IMR-90 (cell line): ENCODE data around the gene ZNF827. TPM values are rescaled to one million over a fixed set of nuclear protein-coding genes. Genes with fewer than 3 reads are reported as not detected.

ENCODE experiments used
- ATAC-seq: fragments of 200-7000 bp; cut with Tn5 transposase; 2 replicates; pipeline ENCODE4 v1.9.1; 2020; ENCODE audit warnings: low read depth, mild to moderate bottlenecking, moderate library complexity
- BruUV-seq: library from RNA; stranded (reverse); fragments of 400-500 nt; replicated peaks from 2 replicates; lab custom pipeline; 2021; lab: Mats Ljungman, UMichigan
- CTCF ChIA-PET: fragments of 300-600 bp; formaldehyde crosslinking; extraction: SDS; loops from one replicate; lab custom pipeline; 2021; ENCODE audit warnings: antibody characterized with exemption; lab: Yijun Ruan, JAX
- POLR2A ChIA-PET: fragments of 300-600 bp; sonication (Branson Sonifier 250); formaldehyde crosslinking; loops from one replicate; lab custom pipeline; 2022; ENCODE audit warnings: antibody characterized with exemption; ENCODE audit not compliant: unreplicated experiment; lab: Charles Lee
- DNase-seq: peaks from one replicate; pipeline ENCODE4 v3.0.0; 2013
- H2AFZ ChIP-seq: replicated peaks from 2 replicates; pipeline ENCODE3; 2013; ENCODE audit warnings: low read length, mild to moderate bottlenecking; ENCODE audit not compliant: poor library complexity
- H2AK5ac ChIP-seq: 2 replicates; pipeline ENCODE4 v1.6.1; 2013; ENCODE audit warnings: low read depth, low read length, inconsistent platforms
- H2AK9ac ChIP-seq: replicated peaks from 2 replicates; pipeline ENCODE3; 2013; ENCODE audit warnings: mild to moderate bottlenecking, low read depth, low read length, moderate library complexity; ENCODE audit not compliant: poor library complexity
- H2BK120ac ChIP-seq: 2 replicates; pipeline ENCODE4 v1.6.1; 2013; ENCODE audit warnings: low read depth, low read length, inconsistent platforms
- H2BK15ac ChIP-seq: 3 replicates; pipeline ENCODE4 v1.6.1; 2013; ENCODE audit warnings: low read depth, low read length, inconsistent platforms
- H2BK20ac ChIP-seq: 2 replicates; pipeline ENCODE4 v1.6.1; 2013; ENCODE audit warnings: low read depth, mild to moderate bottlenecking, inconsistent platforms, low read length, moderate library complexity
- H2BK5ac ChIP-seq: 2 replicates; pipeline ENCODE4 v1.6.1; 2013; ENCODE audit warnings: mild to moderate bottlenecking, low read depth, low read length, inconsistent platforms; ENCODE audit not compliant: poor library complexity, severe bottlenecking
- H3K14ac ChIP-seq: replicated peaks from 2 replicates; pipeline ENCODE4 v1.6.1; 2013; ENCODE audit warnings: low read depth, low read length, inconsistent platforms
- H3K18ac ChIP-seq: 2 replicates; pipeline ENCODE4 v1.6.1; 2013; ENCODE audit warnings: low read depth, low read length, control low read depth
- H3K23ac ChIP-seq: 2 replicates; pipeline ENCODE4 v1.6.1; 2013; ENCODE audit warnings: low read depth, low read length, inconsistent platforms
- H3K27ac ChIP-seq: 2 replicates; pipeline ENCODE4 v1.5.1; 2013; ENCODE audit warnings: mild to moderate bottlenecking, control low read depth, low read length; ENCODE audit not compliant: insufficient read depth
- H3K27me3 ChIP-seq: 2 replicates; pipeline ENCODE4 v1.6.1; 2013; ENCODE audit warnings: low read length; ENCODE audit not compliant: control insufficient read depth, insufficient read depth
- H3K36me3 ChIP-seq: 2 replicates; pipeline ENCODE4 v1.6.1; 2013; ENCODE audit warnings: low read length, mixed read lengths; ENCODE audit not compliant: control insufficient read depth, insufficient read depth
- H3K4ac ChIP-seq: 2 replicates; pipeline ENCODE4 v1.6.1; 2013; ENCODE audit warnings: low read depth, low read length, inconsistent platforms
- H3K4me1 ChIP-seq: 2 replicates; pipeline ENCODE4 v1.6.1; 2013; ENCODE audit warnings: low read length, mixed read lengths; ENCODE audit not compliant: control insufficient read depth, insufficient read depth
- H3K4me2 ChIP-seq: 2 replicates; pipeline ENCODE4 v1.6.1; 2013; ENCODE audit warnings: low read depth, mild to moderate bottlenecking, control low read depth, low read length, moderate library complexity
- H3K4me3 ChIP-seq: 2 replicates; pipeline ENCODE4 v1.5.1; 2013; ENCODE audit warnings: low read depth, mild to moderate bottlenecking, control low read depth, low read length, moderate library complexity; ENCODE audit not compliant: insufficient read depth
- H3K56ac ChIP-seq: 2 replicates; pipeline ENCODE4 v1.6.1; 2013; ENCODE audit warnings: low read length, inconsistent platforms; ENCODE audit not compliant: insufficient read depth; ENCODE audit errors: extremely low read depth
- H3K79me1 ChIP-seq, 2 experiments: 2 replicates each; pipeline ENCODE4 v1.6.1; 2013; ENCODE audit warnings: low read length in 2 of 2, inconsistent platforms in 1 of 2, low read depth in 1 of 2
- H3K9ac ChIP-seq: 2 replicates; pipeline ENCODE4 v1.6.1; 2013; ENCODE audit warnings: low read depth, low read length, control low read depth
- H3K9me1 ChIP-seq: 2 replicates; pipeline ENCODE4 v1.6.1; 2013; ENCODE audit warnings: low read length, inconsistent platforms; ENCODE audit not compliant: insufficient read depth
- H3K9me3 ChIP-seq: 2 replicates; pipeline ENCODE4 v1.6.1; 2013; ENCODE audit warnings: low read length; ENCODE audit not compliant: control insufficient read depth, insufficient read depth
- H4K20me1 ChIP-seq: 2 replicates; pipeline ENCODE4 v1.6.1; 2013; ENCODE audit warnings: low read length, inconsistent platforms; ENCODE audit not compliant: insufficient read depth
- H4K5ac ChIP-seq: 2 replicates; pipeline ENCODE4 v1.6.1; 2013; ENCODE audit warnings: mild to moderate bottlenecking, low read depth, low read length, control low read depth
- H4K8ac ChIP-seq, 2 experiments: 2 replicates each; pipeline ENCODE4 v1.6.1; 2013; ENCODE audit warnings: low read depth in 2 of 2, low read length in 2 of 2, control low read depth in 1 of 2, inconsistent platforms in 1 of 2
- H4K91ac ChIP-seq: 2 replicates; pipeline ENCODE4 v1.6.1; 2013; ENCODE audit warnings: low read depth, low read length, inconsistent platforms; ENCODE audit not compliant: insufficient read depth
- BHLHE40 ChIP-seq: fragments of 150-350 bp; IDR thresholded peaks from 2 replicates; pipeline ENCODE4 v1.6.1; 2016; ENCODE audit warnings: mild to moderate bottlenecking, low read depth, low read length
- CEBPB ChIP-seq: IDR thresholded peaks from 2 replicates; pipeline ENCODE4 v1.6.1; 2012; ENCODE audit warnings: low read depth, low read length, improper control_type of control experiment
- CHD1 ChIP-seq: IDR thresholded peaks from 2 replicates; pipeline ENCODE4 v1.6.1; 2012; ENCODE audit warnings: low read depth, low read length, improper control_type of control experiment
- CTCF ChIP-seq: conservative IDR thresholded peaks from 2 replicates; pipeline ENCODE4 v1.5.1; 2012; ENCODE audit warnings: mild to moderate bottlenecking, low read depth, low read length, improper control_type of control experiment
- MAZ ChIP-seq: IDR thresholded peaks from 2 replicates; pipeline ENCODE4 v1.6.1; 2012; ENCODE audit warnings: low read depth, mild to moderate bottlenecking, low read length, improper control_type of control experiment, moderate library complexity, borderline replicate concordance
- MXI1 ChIP-seq: IDR thresholded peaks from 2 replicates; pipeline ENCODE4 v1.6.1; 2012; ENCODE audit warnings: low read depth, mild to moderate bottlenecking, low read length, moderate library complexity, borderline replicate concordance
- NFE2L2 ChIP-seq: fragments of 150-350 bp; IDR thresholded peaks from 2 replicates; pipeline ENCODE4 v1.6.1; 2016; ENCODE audit warnings: low read depth, mild to moderate bottlenecking, low read length
- POLR2A ChIP-seq: IDR thresholded peaks from 2 replicates; pipeline ENCODE4 v1.6.1; 2012; ENCODE audit warnings: mild to moderate bottlenecking, low read depth, low read length
- RAD21 ChIP-seq: IDR thresholded peaks from 2 replicates; pipeline ENCODE4 v1.6.1; 2012; ENCODE audit warnings: low read length, improper control_type of control experiment
- RCOR1 ChIP-seq: IDR thresholded peaks from 2 replicates; pipeline ENCODE4 v1.6.1; 2012; ENCODE audit warnings: mild to moderate bottlenecking, low read length, improper control_type of control experiment; ENCODE audit not compliant: insufficient replicate concordance
- SMC3 ChIP-seq: fragments of 150-350 bp; IDR thresholded peaks from 2 replicates; pipeline ENCODE4 v1.6.1; 2016; ENCODE audit warnings: low read depth, mild to moderate bottlenecking, antibody characterized with exemption, low read length, moderate library complexity
- WGBS, 2 experiments: methylation state at CpG; one replicate each; pipeline versions ENCODE4 v1.1.5 to v1.1.7; 2013; ENCODE audit warnings: missing lambda C conversion rate in 2 of 2; ENCODE audit not compliant: insufficient read length in 1 of 2; ENCODE audit errors: extremely low coverage in 2 of 2; 5-methylcytosine and 5-hydroxymethylcytosine counted together
- dilution Hi-C: fragments of 300-500 bp; cut with HindIII; formaldehyde crosslinking; loops from one replicate; pipeline ENCODE4 v1.14.3; 2018; ENCODE audit warnings: low sequenced_read_pairs; ENCODE audit not compliant: unreplicated experiment
- in situ Hi-C: fragments of 300-500 bp; cut with MboI; formaldehyde crosslinking; loops from 3 replicates; pipeline ENCODE4 v1.14.3; 2019; ENCODE audit warnings: low sequenced_read_pairs, inconsistent platforms, mixed read lengths
- intact Hi-C: fragments of 100-400 bp; cut with micrococcal nuclease; formaldehyde crosslinking; loops from 2 replicates; pipeline ENCODE4 v1.10.0; 2022
- polyA plus RNA-seq, 3 experiments: library from polyadenylated mRNA; depleted of rRNA; stranded (reverse); fragments of >200 nt; gene quantifications; 2 replicates each; pipeline ENCODE4 v1.2.3, GENCODE V29; 2012; ENCODE audit warnings: low replicate concordance in 1 of 3
- total RNA-seq: library from RNA; depleted of rRNA; stranded (reverse); fragments of >200 nt; gene quantifications from 2 replicates; pipeline ENCODE4 v1.2.3, GENCODE V29; 2012
- TF ChIP-seq, protein P1 (sequence below): fragments of 150-350 bp; IDR thresholded peaks from 2 replicates; pipeline ENCODE4 v1.6.1; 2016; ENCODE audit warnings: low read depth, mild to moderate bottlenecking, low read length, moderate library complexity, borderline replicate concordance

ZNF827 gene
- total and polyA plus RNA-seq, 2 of the 4 experiments (the other 2 are of a cell fraction) = 6.6 to 31.7 TPM

- Histone ChIP-seq H2BK120ac (no peak overlapping the region), H4K8ac (no peak overlapping the region), H3K14ac (no peak overlapping the region), H3K4me3 (no peak overlapping the region), H3K9me1 (no peaks in the 10 kb centered on the region), H2BK15ac (no peak overlapping the region), H2AK9ac (no peak overlapping the region), H3K9me3 (no peaks in the 10 kb centered on the region), H3K18ac (no peak overlapping the region), H2BK5ac (no peak overlapping the region), H2AK5ac (no peak overlapping the region), H3K4me1 (peaks cover 3% of the 10 kb centered on the region; the same call in 1 of the 2 replicates), H3K23ac (no peak overlapping the region), H3K4me2 (no peak overlapping the region), H3K36me3 (0 out of 2 replicates have a peak, but pooled peaks cover 1% of the 10 kb centered on the region), H3K9ac (no peak overlapping the region), H3K4ac (no peak overlapping the region), H2BK20ac (no peak overlapping the region), H4K91ac (no peak overlapping the region), H2AFZ (no peak overlapping the region), H3K27me3 (no peaks in the 10 kb centered on the region), H3K56ac (no peak overlapping the region), H3K79me1 (peaks cover 0 to 7% of the 10 kb centered on the region in 2 experiments; a peak in 1 of 4 replicates), H3K27ac (no peak overlapping the region), H4K5ac (no peak overlapping the region), H4K20me1 (no peaks in the 10 kb centered on the region)
- WGBS, 2 experiments = 100% methylated on average over 1 of the region's 2 CpGs; no CpG with 5 or more reads in 1 of the 2 experiments
- in situ Hi-C loops (no loop called here), intact Hi-C loops (no loop called here), dilution Hi-C loops (no loop called here)
- no TSS peak for BruUV-seq
- ChIA-PET POLR2A (no interaction called here), CTCF (interaction anchor here (0.6 kb wide), 3 partner anchors 19 to 165 kb away, joined by 3 to 4 read pairs (median 3); no protein-coding TSS in a partner anchor)
- no peak for DNase-seq
- TF ChIP-seq POLR2A = no peak
- TF ChIP-seq RCOR1 = no peak
- TF ChIP-seq NFE2L2 = no peak
- TF ChIP-seq MAZ = no peak
- TF ChIP-seq CEBPB = no peak
- no peak for TF ChIP-seq SMC3
- no peak for TF ChIP-seq BHLHE40
- TF ChIP-seq CTCF = no peak
- TF ChIP-seq RAD21 = no peak
- no peak for TF ChIP-seq MXI1
- no peak for TF ChIP-seq CHD1
- TF ChIP-seq, protein P1, sequence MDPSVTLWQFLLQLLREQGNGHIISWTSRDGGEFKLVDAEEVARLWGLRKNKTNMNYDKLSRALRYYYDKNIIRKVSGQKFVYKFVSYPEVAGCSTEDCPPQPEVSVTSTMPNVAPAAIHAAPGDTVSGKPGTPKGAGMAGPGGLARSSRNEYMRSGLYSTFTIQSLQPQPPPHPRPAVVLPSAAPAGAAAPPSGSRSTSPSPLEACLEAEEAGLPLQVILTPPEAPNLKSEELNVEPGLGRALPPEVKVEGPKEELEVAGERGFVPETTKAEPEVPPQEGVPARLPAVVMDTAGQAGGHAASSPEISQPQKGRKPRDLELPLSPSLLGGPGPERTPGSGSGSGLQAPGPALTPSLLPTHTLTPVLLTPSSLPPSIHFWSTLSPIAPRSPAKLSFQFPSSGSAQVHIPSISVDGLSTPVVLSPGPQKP = no peak
- ATAC-seq = no peak
Measured at GRCh38 chr4:145791988-145792387, 146.6 kb downstream of the ZNF827 start.
